GM11168 (cell line): ENCODE data around the gene MECP2.
"Not testable (repeated sequence)": the region's sequence is repeated elsewhere in the genome, so short reads cannot be mapped to it uniquely, and the experiment has no call there.

Source experiments
- in situ Hi-C: fragments of 300-500 bp; cut with MboI; formaldehyde crosslinking; loops from one replicate; pipeline ENCODE4 v1.12.0; 2022; ENCODE audit warnings: low sequenced_read_pairs; ENCODE audit not compliant: unreplicated experiment

MECP2 gene

DNA sequence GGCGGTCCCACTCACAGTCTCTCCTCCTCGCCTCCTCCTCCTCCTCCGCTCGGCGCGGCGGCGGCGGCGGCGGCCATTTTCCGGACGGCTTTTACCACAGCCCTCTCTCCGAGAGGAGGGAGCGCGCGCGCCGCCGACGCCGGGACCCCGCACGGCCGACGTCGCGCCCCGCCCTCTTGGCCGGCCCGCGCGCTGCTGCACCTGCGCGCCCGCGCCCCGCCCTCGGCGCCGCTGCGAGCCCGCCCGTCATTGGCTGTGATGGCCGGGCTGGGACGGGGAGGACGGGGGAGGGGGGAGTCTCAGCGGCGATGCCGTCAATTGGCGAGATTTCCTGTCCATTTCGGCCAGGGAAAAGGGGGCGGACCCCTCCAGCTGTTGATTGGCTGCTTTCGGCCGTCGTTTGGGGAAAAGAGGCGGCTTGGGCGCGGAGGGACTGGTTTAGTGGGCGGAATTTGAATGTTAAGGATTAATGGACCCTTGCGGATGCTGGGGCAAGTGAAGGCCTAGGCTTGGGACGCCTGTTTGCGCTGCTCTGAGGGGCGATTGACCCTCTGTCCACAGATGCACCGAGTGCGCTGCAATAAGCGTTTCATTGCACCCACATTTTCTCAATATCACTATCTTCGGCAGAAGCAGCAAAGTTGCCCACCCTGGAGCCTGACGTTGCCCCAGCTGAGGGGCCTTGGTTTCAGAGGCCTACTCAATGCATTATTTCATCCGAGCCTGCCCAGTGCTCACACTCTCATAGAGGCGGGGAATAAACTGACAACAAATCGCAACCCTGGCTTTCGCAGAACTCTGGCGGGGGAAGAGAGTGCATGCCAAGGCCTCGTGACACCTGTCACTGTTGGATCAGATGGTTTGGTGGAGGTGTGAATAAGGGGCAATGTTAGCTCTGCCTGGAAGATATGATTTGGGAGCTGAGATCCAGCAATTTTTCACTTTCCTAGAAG, at the start of gene MECP2:
TSS of gene MECP2 (minus strand) at position 129 of the 953 bp plus-strand sequence.
- in situ Hi-C loops = no loop called here

DNA sequence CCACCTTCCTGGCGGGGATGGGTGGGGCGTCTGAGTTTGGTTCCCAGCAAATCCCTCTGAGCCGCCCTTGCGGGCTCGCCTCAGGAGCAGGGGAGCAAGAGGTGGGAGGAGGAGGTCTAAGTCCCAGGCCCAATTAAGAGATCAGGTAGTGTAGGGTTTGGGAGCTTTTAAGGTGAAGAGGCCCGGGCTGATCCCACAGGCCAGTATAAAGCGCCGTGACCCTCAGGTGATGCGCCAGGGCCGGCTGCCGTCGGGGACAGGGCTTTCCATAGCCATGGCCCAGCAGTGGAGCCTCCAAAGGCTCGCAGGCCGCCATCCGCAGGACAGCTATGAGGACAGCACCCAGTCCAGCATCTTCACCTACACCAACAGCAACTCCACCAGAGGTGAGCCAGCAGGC, 46.5 kb upstream of the MECP2 start, which contains the start of gene OPN1LW:
TSS of gene OPN1LW (plus strand) at position 234 of the 400 bp plus-strand sequence. CDS start at position 275, 41 bp downstream.
- in situ Hi-C loops = not testable (repeated sequence)

DNA sequence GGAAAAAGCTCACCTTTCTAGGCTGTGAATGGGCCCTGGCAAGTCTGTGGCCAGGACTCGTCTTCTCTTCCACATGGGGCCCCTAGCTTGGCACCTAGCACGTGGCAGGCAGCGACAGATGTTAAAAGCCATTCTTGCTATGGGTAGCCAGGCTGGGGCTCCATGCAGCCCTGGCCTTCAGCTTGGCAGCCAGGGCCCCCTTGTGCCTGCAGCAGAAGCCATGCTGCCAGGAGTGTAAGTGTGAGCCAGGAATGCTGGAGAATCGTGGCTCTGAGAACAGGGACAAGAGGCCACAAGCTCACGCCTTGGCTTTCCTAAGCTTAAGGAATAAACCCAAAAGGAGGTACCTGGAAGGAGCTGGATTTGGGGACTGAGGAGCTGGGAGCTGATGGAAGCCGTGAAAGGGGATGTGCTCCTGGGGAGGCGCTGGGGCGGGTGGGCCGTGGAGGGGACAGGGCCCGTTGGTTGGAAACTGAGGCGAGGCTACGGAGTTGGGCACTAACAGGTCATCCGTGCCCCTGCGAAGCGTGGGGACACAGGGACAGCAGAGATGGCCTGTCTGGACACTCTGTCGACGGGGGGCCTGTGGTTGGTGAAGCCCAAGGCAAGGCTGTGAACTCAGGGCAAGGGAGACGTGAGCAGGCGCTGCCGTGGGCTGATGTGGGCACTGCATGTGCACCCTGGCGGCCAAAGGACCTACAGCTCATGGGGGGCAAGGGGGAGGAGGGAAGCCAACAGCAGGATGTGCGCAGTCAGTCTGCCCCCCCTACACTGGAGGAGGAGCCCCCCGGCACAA, 45.6 kb upstream of the MECP2 start:
- in situ Hi-C loops = no loop called here

DNA sequence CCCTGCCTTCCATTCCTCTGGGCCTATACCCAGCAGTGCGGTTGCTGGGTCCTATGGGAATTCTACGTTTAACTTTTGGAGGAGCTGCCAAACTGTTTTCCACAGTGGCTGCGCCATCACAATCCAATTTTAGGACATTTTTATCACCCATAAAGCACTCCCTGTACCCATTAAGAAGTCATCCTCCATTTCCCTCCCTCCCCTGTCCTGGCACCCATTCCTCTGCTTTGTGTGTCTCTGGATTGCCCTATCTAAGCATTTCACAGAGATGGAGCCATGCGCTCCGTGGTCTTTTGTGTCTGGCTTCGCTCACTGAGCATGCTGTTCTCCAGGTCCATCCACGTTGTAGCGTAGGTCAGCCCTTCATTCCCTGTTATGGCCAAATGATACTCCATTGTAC, 44.9 kb upstream of the MECP2 start:
- in situ Hi-C loops = no loop called here

DNA sequence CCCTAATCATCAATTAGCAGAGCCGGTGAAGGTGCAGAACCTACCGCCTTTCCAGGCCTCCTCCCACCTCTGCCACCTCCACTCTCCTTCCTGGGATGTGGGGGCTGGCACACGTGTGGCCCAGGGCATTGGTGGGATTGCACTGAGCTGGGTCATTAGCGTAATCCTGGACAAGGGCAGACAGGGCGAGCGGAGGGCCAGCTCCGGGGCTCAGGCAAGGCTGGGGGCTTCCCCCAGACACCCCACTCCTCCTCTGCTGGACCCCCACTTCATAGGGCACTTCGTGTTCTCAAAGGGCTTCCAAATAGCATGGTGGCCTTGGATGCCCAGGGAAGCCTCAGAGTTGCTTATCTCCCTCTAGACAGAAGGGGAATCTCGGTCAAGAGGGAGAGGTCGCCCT, 43.2 kb upstream of the MECP2 start:
- in situ Hi-C loops = no loop called here

DNA sequence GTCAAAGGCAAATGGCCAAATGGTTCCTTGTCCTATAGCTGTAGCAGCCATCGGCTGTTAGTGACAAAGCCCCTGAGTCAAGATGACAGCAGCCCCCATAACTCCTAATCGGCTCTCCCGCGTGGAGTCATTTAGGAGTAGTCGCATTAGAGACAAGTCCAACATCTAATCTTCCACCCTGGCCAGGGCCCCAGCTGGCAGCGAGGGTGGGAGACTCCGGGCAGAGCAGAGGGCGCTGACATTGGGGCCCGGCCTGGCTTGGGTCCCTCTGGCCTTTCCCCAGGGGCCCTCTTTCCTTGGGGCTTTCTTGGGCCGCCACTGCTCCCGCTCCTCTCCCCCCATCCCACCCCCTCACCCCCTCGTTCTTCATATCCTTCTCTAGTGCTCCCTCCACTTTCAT, 42.7 kb upstream of the MECP2 start:
- in situ Hi-C loops = no loop called here

DNA sequence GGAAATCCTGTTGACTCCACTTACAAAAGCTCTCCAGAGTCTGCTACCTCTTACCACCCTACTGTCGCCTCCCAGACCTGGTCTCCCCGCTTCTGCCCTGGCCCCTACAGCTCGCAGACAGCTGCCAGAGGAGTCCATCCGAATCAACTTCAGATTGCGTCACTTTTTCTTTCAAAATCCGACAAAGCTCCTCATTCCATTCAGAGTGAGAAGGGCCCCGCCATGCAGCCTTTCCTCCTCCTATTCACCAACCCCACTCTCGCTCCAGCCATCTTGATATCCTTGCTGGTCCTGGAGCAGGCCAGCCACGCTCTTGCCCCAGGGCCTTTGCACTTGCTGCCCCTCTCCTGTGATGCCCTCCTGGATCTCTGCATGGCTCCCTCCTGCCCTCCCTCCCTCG, 41.3 kb upstream of the MECP2 start:
- in situ Hi-C loops = no loop called here

DNA sequence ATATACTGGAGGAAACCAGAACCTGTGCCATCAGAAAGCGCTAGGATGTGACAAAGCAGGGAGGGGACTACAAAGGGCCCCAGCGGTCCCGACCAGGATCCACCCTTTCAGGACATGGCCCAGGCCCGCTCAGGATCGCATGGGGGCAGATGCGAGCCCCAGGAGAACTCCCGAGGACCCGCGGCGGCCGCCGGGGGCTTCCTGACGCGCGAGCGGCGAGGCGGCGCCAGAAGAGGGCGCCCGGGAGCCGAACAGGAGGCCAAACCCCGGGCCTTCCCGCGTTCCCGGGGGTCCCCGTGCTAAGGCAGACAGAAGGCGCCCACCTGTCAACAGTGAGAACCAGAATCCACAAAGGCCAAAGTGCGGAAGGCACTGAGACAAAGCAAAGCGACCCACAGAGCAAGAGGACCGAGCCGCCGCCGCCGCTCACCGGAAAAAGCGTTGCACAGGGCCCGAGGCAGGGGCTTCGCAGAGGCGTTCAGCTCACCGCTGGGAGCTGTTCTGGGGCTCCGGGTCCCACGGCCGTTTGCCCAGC, 39.2 kb upstream of the MECP2 start:
- in situ Hi-C loops = no loop called here

DNA sequence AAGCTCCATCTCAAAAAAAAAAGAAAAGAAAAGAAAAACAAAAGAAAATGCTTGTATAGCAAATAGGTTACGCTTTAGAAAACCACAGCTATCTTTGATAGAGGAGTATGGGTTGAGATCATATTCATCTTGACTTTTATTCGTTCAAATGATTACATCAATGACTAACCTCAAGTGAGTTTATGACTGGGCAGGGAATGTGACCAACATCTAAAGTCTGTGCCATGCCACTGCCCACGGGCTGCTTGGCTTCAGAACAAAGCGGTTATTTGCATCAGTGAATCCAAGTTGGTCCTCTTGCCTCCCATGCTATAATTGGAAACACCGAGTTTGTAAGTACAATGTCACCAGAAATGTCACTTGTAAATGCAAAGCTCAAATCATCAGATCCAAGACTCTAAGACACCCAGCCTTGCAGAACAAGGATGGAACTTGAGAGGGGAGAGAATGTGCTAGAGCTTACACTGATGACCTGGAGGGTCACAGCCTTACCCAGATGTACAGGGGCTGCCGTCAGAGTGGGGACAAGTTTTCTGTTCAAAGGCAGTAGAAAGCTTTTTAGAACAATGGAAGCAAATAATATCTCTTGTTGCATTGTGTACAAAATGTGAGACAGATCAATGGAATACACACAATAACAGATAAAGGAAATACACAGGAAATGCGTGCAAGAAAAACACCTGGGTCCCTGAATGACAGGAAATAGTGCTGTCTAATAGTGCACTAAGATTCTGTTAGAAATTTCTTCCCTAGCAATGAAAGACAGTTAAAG, 38.1 kb upstream of the MECP2 start:
- in situ Hi-C loops = no loop called here

DNA sequence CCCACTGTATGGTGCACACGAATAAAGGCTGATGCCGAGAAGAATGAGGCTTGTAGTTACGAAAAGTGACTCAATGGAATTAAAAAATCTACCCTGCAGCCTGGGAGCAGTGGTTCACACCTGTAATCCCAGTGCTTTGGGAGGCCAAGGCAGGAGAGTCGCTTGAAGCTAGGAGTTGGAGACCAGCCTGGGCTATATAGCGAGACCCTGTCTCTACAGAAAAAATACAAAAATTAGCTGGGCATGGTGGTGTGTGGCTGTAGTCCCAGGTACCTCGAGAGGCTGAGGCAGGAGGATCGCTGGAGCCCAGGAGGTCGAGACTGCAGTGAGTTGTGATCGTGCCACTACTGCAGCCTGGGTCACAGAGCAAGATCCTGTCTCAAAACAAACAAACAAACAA, 34.8 kb upstream of the MECP2 start:
- in situ Hi-C loops = no loop called here

DNA sequence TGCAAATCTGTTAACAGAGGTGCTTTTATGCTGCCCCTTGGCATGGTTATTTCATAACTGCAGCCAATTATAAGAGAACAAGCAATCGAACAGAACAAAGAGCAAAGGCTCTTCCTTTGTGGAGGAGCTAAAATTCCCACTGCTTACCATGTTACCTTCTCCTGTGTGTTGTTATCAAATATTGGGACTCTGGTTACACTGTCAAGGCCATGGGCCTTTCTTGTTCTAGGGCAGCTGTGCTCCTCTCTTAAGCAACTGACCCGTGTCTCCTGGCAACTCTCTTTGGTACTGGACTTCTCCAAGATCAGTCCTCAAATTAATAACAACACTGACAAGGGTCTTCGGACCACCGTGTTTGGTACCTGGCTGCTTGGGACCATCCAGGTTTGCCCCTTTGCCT, 34.4 kb upstream of the MECP2 start:
- in situ Hi-C loops = no loop called here

DNA sequence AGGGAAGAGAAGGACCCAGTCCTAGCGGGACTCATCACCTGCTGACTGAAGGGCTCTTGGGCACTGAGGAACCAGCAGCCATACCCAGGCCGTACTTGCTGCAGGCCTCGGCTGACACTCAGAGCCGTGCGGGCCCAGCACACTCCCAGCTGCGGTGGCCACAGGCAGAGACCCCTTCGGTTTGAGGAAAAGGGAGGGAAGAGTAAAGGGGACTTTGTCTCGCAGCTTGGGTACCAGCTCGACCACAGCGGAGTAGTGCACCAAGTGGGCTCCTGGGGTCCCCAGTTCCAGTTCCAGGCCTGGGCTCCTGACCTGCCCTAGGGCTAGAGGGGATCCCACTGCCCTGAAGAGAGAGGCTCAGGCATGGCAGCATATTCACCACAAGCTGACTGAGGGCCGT, 28.6 kb upstream of the MECP2 start:
- in situ Hi-C loops = no loop called here

DNA sequence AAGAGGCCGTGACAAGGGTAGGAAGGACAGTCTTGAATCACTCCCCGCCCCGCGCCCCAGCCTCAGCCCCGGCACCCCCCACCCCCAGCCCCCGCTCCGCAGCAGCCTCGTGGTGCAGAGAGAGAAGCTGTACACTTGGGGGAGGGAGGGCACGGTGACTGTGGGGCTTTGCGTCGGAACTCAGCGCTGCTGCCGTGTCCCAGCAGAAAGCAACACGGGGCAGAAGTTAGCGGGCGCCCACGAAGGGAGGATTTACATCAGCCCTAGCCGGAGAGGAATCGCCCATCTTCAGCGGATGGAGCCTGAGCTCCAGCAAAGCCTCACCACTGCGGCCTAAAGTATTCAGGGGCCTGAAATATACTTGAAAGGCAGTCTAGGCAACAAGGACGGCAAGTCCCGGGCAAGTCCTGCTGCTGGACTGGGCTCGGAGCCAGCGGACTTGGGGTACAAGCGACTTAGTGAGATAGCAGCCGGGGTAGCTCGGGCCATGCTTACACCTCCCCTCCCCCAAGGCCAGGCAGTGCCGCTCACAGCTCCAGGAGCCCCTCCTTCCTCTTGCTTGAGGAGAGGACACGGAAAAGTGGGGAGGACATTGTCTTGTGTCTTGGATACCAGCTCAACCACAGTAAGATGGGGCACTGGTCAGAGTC, 28.0 kb upstream of the MECP2 start:
- in situ Hi-C loops = no loop called here

DNA sequence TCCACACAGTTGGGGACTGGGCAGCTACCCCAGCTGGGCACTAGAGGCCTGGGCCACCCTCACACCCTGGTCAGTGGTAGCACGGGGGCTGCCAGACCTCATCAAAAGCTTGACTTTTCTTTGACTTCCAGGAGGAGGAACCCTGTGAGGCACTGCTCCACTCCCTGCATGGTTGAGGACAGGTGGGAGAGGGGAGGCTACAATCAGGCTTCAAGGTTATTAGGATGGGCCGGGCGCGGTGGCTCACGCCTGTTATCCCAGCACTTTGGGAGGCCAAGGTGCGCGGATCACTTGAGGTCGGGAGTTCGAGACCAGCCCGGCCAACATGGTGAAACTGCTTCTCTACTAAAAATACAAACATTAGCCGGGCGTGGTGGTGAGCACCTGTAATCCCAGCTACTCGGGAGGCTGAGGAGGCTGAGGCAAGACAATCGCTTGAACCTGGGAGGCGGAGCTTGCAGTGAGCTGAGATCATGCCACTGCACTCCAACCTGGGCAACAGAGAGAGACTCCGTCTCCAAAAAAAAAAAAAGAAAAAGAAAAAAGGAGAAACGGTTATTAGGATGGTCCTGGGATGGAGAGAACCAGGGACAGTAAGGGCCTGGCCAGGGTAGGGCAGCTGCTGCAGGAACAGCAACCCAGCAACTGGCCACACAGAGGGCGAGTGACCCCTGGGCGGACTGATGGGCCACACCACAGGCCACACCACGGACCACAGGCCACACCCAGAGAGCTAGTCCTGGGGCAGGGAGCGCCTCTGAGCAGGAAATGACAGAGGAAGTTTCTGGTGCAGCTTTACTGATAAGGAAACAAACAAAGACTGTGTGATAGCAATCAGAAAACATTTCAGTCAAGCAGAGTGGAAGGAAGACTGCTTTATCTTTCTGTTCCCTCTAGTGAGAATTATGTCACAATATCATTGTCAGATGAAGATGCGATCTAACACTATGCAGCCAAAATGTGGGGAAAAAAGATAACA, 26.0 kb upstream of the MECP2 start:
- in situ Hi-C loops = no loop called here

DNA sequence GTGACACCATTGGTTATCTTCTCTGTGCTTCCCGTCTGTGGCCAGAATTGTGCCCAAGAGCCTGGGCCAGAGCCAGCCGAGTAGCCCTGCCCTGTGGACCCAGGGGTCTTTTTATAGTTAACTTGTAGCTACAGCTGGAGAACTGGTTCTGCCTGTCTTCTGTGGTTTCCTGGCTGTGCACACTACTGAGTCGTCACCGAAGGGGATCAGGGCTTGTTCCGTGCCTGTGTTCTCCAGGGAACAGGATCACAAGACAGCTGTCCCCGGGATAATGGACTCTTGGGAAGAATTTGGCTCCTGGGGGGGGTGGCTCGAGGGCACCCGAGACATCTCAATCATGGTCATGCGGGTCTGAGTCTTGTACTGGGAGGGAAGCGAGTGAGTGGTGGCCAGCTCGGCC, 24.4 kb upstream of the MECP2 start:
- in situ Hi-C loops = no loop called here

DNA sequence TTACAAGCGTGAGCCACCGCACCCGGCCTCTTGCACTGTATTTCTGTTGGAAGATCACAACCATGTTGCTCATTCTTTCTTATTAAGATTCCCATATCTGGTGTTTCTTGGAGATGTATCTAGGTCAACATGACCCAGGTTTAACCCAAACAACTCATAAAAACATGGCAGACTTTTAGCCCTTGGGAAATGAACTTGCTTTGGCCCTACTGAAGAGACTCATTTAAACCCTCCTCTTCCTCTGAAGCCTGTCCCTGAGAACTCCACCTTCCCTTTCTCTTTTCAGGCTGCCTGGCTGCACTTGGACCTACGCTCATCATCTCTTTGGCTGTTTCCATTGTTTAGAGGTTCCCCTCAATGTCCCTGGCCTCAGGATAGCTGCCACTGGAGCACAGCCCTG, 23.7 kb upstream of the MECP2 start:
- in situ Hi-C loops = no loop called here

DNA sequence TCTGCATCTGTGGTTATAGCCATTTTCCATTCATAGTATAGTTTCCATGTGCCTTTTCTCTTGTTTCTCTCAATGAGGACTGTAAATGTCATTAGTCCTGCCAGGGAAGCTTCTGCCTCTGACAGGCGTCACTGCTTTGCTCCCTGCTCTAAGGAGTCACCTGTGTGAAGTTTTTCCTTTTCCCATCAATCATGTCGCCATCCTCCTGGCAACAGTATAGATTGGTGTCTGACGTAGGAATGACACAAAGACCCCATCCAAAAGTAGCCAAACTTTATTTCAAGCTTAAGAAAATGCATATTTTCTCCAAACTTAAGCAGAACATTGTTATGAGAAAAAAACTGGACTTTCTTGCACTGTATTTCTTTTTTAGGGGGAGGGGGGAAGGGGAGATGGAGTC, 23.1 kb upstream of the MECP2 start:
- in situ Hi-C loops = no loop called here

DNA sequence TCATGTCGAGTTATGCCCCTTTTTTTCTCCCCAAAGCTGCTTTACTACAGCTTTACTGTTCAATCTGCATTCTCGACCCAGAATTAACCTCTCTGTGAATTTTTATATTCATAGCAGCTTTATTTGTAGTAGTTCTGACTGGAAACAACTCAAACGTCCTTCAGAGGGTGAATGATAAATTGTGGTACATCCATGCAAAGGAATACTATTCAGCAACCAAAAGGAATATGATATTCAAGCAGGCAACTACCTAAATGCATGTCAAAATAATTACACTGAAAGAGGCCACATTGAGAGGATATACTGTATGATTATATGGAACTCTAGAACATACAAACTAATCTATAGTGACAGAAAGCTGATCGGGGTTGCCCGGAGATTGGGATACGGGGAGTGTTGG, 20.0 kb upstream of the MECP2 start:
- in situ Hi-C loops = no loop called here
